Endothelial cell of umbilical vein (primary cell): ENCODE measurements around the gene DGCR2. TPM values are rescaled to one million over a fixed set of nuclear protein-coding genes. Genes with fewer than 3 reads are reported as not detected.

Experiments used
- BruUV-seq: library from RNA; stranded (reverse); fragments of 400-500 nt; replicated peaks from 2 replicates; lab custom pipeline; 2021; lab: Mats Ljungman, UMichigan
- CTCF ChIA-PET: fragments of 300-600, 350-600 bp; sonication (Branson Sonifier 250); formaldehyde crosslinking; loops from one replicate; lab custom pipeline; 2021; ENCODE audit warnings: antibody characterized with exemption, inconsistent platforms; lab: Charles Lee
- POLR2A ChIA-PET: fragments of 300-600, 350-600 bp; sonication (Branson Sonifier 250); formaldehyde crosslinking; loops from one replicate; lab custom pipeline; 2021; ENCODE audit warnings: antibody characterized with exemption, inconsistent platforms; lab: Charles Lee
- DNase-seq: peaks from one replicate; pipeline ENCODE4 v3.0.0-alpha.2; 2011; ENCODE audit warnings: low read depth, low spot score
- FAIRE-seq: peaks from 2 replicates; lab custom pipeline; 2011; peaks lifted over from hg19 to GRCh38; lab: Jason Lieb, UNC
- H2AFZ ChIP-seq: 2 replicates; pipeline ENCODE4 v1.6.0; 2012; ENCODE audit warnings: low read depth, low read length, control low read depth, inconsistent platforms
- H3K27ac ChIP-seq: 2 replicates; pipeline ENCODE4 v1.5.1; 2011; ENCODE audit warnings: low read depth, mild to moderate bottlenecking, control low read depth, low read length, moderate library complexity; ENCODE audit not compliant: insufficient read depth
- H3K27me3 ChIP-seq, 2 experiments: 2 replicates each; pipeline versions ENCODE4 v1.6.0 to v1.6.1; 2011; ENCODE audit warnings: low read length in 2 of 2, mixed read lengths in 1 of 2; ENCODE audit not compliant: control insufficient read depth in 2 of 2, insufficient read depth in 2 of 2
- H3K36me3 ChIP-seq, 2 experiments: 2 replicates in 1 of 2; 3 replicates in 1 of 2; pipeline ENCODE4 v1.5.1; 2011; ENCODE audit warnings: low read length in 2 of 2, mild to moderate bottlenecking in 1 of 2, moderate library complexity in 1 of 2; ENCODE audit not compliant: control insufficient read depth in 2 of 2, insufficient read depth in 2 of 2; ENCODE audit errors: extremely low read depth in 1 of 2
- H3K4me1 ChIP-seq: 3 replicates; pipeline ENCODE4 v1.5.1; 2011; ENCODE audit warnings: mild to moderate bottlenecking, low read length; ENCODE audit not compliant: control insufficient read depth, insufficient read depth; ENCODE audit errors: extremely low read depth
- H3K4me2 ChIP-seq: 2 replicates; pipeline ENCODE4 v1.6.1; 2011; ENCODE audit warnings: low read length, control low read depth, mixed read lengths; ENCODE audit not compliant: insufficient read depth
- H3K4me3 ChIP-seq, 3 experiments: fragments of 200-600 bp in 1 of 3; sonication (generic), shearing (Covaris generic) in 1 of 3; replicated peaks in 1 of 3; 2 replicates each; pipeline ENCODE4 v1.5.1; 2011 to 2016; ENCODE audit warnings: control low read depth in 3 of 3, low read length in 3 of 3, mild to moderate bottlenecking in 2 of 3, inconsistent platforms in 1 of 3, low read depth in 1 of 3, moderate library complexity in 1 of 3; ENCODE audit not compliant: insufficient read depth in 1 of 3
- H3K79me2 ChIP-seq: 2 replicates; pipeline ENCODE4 v1.6.0; 2012; ENCODE audit warnings: low read length, inconsistent platforms; ENCODE audit not compliant: control insufficient read depth, insufficient read depth
- H3K9ac ChIP-seq: replicated peaks from 2 replicates; pipeline ENCODE3; 2011; ENCODE audit warnings: low read length, control low read depth; ENCODE audit not compliant: insufficient read depth; ENCODE audit errors: extremely low read depth
- H3K9me1 ChIP-seq: replicated peaks from 3 replicates; pipeline ENCODE4 v1.6.0; 2011; ENCODE audit warnings: mild to moderate bottlenecking, low read length; ENCODE audit not compliant: control insufficient read depth, insufficient read depth; ENCODE audit errors: extremely low read depth
- H3K9me3 ChIP-seq: replicated peaks from 2 replicates; pipeline ENCODE4 v1.5.1; 2012; ENCODE audit warnings: low read length, inconsistent platforms; ENCODE audit not compliant: control insufficient read depth, insufficient read depth
- H4K20me1 ChIP-seq: replicated peaks from 2 replicates; pipeline ENCODE3; 2011; ENCODE audit warnings: mild to moderate bottlenecking, low read length; ENCODE audit not compliant: control insufficient read depth, insufficient read depth; ENCODE audit errors: extremely low read depth
- CTCF ChIP-seq, 2 donors: IDR thresholded peaks; 1 replicate in 1 of 2; 2 replicates in 1 of 2; pipeline ENCODE4 v1.5.1; 2011; ENCODE audit warnings: low read length in 2 of 2, mild to moderate bottlenecking in 2 of 2, moderate library complexity in 2 of 2, control low read depth in 1 of 2, inconsistent platforms in 1 of 2, low read depth in 1 of 2; ENCODE audit not compliant: insufficient read depth in 1 of 2; ENCODE audit errors: extremely low read depth in 1 of 2
- EZH2 ChIP-seq: IDR thresholded peaks from 2 replicates; pipeline ENCODE4 v1.6.1; 2012; ENCODE audit warnings: borderline replicate concordance, low read depth, mild to moderate bottlenecking, moderate library complexity, low read length, inconsistent platforms; ENCODE audit not compliant: severe bottlenecking
- FOS ChIP-seq: IDR thresholded peaks from 2 replicates; pipeline ENCODE4 v1.6.1; 2011; ENCODE audit warnings: mild to moderate bottlenecking, low read length, moderate library complexity, borderline replicate concordance; ENCODE audit not compliant: insufficient read depth
- GATA2 ChIP-seq: IDR thresholded peaks from 2 replicates; pipeline ENCODE4 v1.7.0; 2011; ENCODE audit warnings: low read depth, mild to moderate bottlenecking, moderate library complexity, mixed read lengths, low read length; ENCODE audit not compliant: insufficient read length, insufficient read depth
- JUN ChIP-seq: IDR thresholded peaks from 2 replicates; pipeline ENCODE4 v1.6.1; 2011; ENCODE audit warnings: borderline replicate concordance, low read depth; ENCODE audit not compliant: insufficient read length, insufficient read depth
- POLR2A ChIP-seq: IDR thresholded peaks from 2 replicates; pipeline ENCODE4 v1.6.1; 2012; ENCODE audit warnings: low read depth, mild to moderate bottlenecking, control low read depth, low read length
- POLR2AphosphoS5 ChIP-seq: IDR thresholded peaks from 2 replicates; pipeline ENCODE4 v1.6.1; 2012; ENCODE audit warnings: low read depth, mild to moderate bottlenecking, control low read depth, low read length, moderate library complexity; ENCODE audit not compliant: insufficient read depth
- dilution Hi-C: fragments of 300-500 bp; cut with MboI; formaldehyde crosslinking; loops from one replicate; pipeline ENCODE4 v1.15.0; 2019; ENCODE audit warnings: low sequenced_read_pairs; ENCODE audit not compliant: extremely low pct_ligation_motif_present
- intact Hi-C: fragments of 100-400 bp; cut with micrococcal nuclease; formaldehyde crosslinking; loops from one replicate; pipeline ENCODE4 v1.10.0; 2022
- polyA plus RNA-seq, 4 experiments: library from polyadenylated mRNA; depleted of rRNA in 3 of 4; stranded (reverse) in 3 of 4; unstranded in 1 of 4; fragments of >200 nt; gene quantifications; 2 replicates each; pipeline versions ENCODE4 v1.2.1 to v1.2.3, GENCODE V29; 2011 to 2012; ENCODE audit warnings: missing spikeins in 1 of 4
- total RNA-seq: library from RNA; stranded (reverse); gene quantifications from 2 replicates; pipeline ENCODE4 v1.2.3, GENCODE V29; 2021

DGCR2 gene
- total and polyA plus RNA-seq, 2 donors (not counting 3 experiments of a cell fraction or from before 2014, with no cell fraction given): 44.8 to 51.2 TPM

- Histone ChIP-seq H2AFZ (no peak overlapping the region), H3K27me3 (no peaks in the 10 kb centered on the region), H3K9ac (no peak overlapping the region), H3K9me1 (no peaks in the 10 kb centered on the region), H4K20me1 (no peaks in the 10 kb centered on the region), H3K27ac (no peak overlapping the region), H3K4me1 (no peaks in the 10 kb centered on the region), H3K79me2 (no peaks in the 10 kb centered on the region), H3K9me3 (no peaks in the 10 kb centered on the region), H3K4me2 (no peak overlapping the region), H3K4me3 (no peak overlapping the region), H3K36me3 (peaks cover 0 to 4% of the 10 kb centered on the region in 2 experiments)
- DNase-seq: no peak
- ChIA-PET CTCF (no interaction called here), POLR2A (no interaction called here)
- no TSS peak for BruUV-seq
- TF ChIP-seq POLR2A: no peak
- no peak for TF ChIP-seq POLR2AphosphoS5
- no peak for TF ChIP-seq GATA2
- no peak for TF ChIP-seq CTCF (IDR thresholded peaks at IDR 0.05; ENCODE audit: extremely low read depth in 1 of 2, insufficient read depth in 1 of 2, low read depth in 1 of 2, low read length in 2 of 2)
- no peak for TF ChIP-seq JUN
- TF ChIP-seq FOS: no peak
- no peak for TF ChIP-seq EZH2
- FAIRE-seq: no peak
- intact Hi-C loops (no loop called here), dilution Hi-C loops (no loop called here)
Measured at GRCh38 chr22:19128009-19128401, 5.8 kb upstream of the DGCR2 start.
